H1 (cell line): Measurements from ENCODE around the gene GALNT12. TPM values are rescaled to one million over a fixed set of nuclear protein-coding genes. Genes with fewer than 3 reads are reported as not detected.

Experiments used
- BACH1 ChIP-seq: IDR thresholded peaks from 2 replicates; pipeline ENCODE4 v1.6.1; 2012; ENCODE audit warnings: low read length, improper control_type of control experiment
- CHD2 ChIP-seq: IDR thresholded peaks from 2 replicates; pipeline ENCODE4 v1.6.1; 2012; ENCODE audit warnings: low read length, improper control_type of control experiment
- polyA plus RNA-seq, 7 experiments: library from polyadenylated mRNA; depleted of rRNA in 3 of 7; stranded (reverse) in 5 of 7; unstranded in 2 of 7; fragments of >200 nt in 5 of 7; fragments of 200-250 nt in 2 of 7; gene quantifications; 1 replicate in 5 of 7; 2 replicates in 1 of 7; 4 replicates in 1 of 7; pipeline versions ENCODE4 v1.2.1 to v1.2.3, GENCODE V29; 2011 to 2013; ENCODE audit warnings: missing spikeins in 2 of 7, mixed read lengths in 2 of 7
- total RNA-seq: library from RNA; stranded (reverse); fragmentation: NEBNext Ultra II Directional; extraction: Animal tissue kit (Norgen Biotek cat#: 25700); gene quantifications from 2 replicates; pipeline ENCODE4 v1.2.1, GENCODE V29; 2021
- TF ChIP-seq, protein P1 (sequence below), 3 experiments: IDR thresholded peaks; 1 replicate in 2 of 3; 2 replicates in 1 of 3; pipeline versions ENCODE4 v1.5.1 to v1.6.1; 2011; ENCODE audit warnings: low read length in 3 of 3, mild to moderate bottlenecking in 3 of 3, inconsistent platforms in 2 of 3, low read depth in 1 of 3, moderate library complexity in 1 of 3; ENCODE audit not compliant: insufficient read depth in 1 of 3; ENCODE audit errors: control extremely low read depth in 1 of 3

GALNT12 gene
- total and polyA plus RNA-seq, 2 of the 8 experiments (the other 6 are each of a cell fraction or from before 2014, with no cell fraction given): 16.2 to 19.6 TPM

DNA sequence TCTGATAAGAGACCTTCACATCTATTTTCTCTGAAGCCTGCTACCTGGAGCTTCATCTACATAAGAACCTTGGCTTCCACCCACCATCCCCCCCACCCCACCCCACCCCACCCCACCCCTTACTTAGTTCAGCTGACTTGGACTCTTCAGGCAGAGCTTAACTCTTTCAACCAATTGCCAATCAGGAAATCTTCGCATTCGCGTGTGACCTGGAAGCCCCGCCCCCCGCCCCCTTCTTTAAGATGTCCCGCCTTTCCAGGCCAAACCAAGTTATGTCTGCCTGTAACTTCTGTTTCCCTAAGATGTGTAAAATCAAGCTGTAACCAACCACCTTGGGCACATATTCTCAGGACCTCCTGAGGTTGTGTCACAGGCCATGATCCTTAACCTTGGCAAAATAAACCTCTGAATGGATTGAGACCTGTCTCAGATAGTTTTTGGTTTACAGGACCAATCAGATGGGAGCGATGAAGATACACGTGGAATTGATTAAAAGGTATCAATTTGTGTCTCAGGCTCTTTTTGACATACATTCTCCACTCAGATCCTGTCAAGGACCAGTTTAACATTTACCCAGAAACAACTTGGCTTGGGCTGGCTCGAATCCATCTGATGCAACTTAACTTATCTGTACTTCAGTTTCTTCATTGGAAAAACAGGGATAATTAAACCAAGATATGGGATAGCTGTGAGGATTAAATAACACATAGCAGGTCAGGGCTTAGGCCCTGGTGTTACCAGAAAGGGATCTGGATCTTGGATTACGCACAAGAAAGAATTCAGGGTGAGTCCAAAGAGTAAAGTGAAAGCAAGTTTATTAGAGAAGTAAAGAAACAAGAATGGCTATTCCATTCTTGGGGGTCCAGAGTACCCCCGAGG is 43.6 kb downstream of the GALNT12 start (continued):
- no peak for TF ChIP-seq BACH1
- TF ChIP-seq, protein P1, sequence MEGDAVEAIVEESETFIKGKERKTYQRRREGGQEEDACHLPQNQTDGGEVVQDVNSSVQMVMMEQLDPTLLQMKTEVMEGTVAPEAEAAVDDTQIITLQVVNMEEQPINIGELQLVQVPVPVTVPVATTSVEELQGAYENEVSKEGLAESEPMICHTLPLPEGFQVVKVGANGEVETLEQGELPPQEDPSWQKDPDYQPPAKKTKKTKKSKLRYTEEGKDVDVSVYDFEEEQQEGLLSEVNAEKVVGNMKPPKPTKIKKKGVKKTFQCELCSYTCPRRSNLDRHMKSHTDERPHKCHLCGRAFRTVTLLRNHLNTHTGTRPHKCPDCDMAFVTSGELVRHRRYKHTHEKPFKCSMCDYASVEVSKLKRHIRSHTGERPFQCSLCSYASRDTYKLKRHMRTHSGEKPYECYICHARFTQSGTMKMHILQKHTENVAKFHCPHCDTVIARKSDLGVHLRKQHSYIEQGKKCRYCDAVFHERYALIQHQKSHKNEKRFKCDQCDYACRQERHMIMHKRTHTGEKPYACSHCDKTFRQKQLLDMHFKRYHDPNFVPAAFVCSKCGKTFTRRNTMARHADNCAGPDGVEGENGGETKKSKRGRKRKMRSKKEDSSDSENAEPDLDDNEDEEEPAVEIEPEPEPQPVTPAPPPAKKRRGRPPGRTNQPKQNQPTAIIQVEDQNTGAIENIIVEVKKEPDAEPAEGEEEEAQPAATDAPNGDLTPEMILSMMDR (IDR thresholded peaks at IDR 0.05; ENCODE audit: control extremely low read depth in 1 of 3, insufficient read depth in 1 of 3, low read depth in 1 of 3, low read length in 3 of 3): no peak
- TF ChIP-seq CHD2: no peak
- TF ChIP-seq, all 59 proteins: peak for 0
